SW480 (cell line): Measurements from ENCODE around the gene DDI1.

ENCODE experiments used
- DNase-seq: peaks from one replicate; pipeline ENCODE4 v3.0.0-alpha.2; 2016; ENCODE audit warnings: low spot score

The DDI1 gene

GRCh38 chr11:104078245-104078644, 41.8 kb downstream of the DDI1 start:
- no peak for DNase-seq

GRCh38 chr11:104078995-104079394, 42.6 kb downstream of the DDI1 start:
- DNase-seq, result no peak

- DNase-seq, result no peak
These were observed 50.2 kb downstream of the DDI1 start for GRCh38 chr11:104086621-104087020.
